Gastroesophageal sphincter (tissue), 4 donors: ENCODE data around the gene SLC37A1. TPM values are rescaled to one million over a fixed set of nuclear protein-coding genes. Genes with fewer than 3 reads are reported as not detected.

Experiments
- ATAC-seq: fragments of 150-250 bp; one replicate; pipeline ENCODE4 v1.9.1; 2016; ENCODE audit warnings: mild to moderate bottlenecking, moderate library complexity
- H3K27ac ChIP-seq, 4 donors: fragments of 200-600 bp; sonication (generic) in 3 of 4; 1 replicate in 3 of 4; 2 replicates in 1 of 4; pipeline ENCODE4 v1.5.1; 2016 to 2019
- H3K27me3 ChIP-seq: fragments of 200-600 bp; sonication (generic); one replicate; pipeline ENCODE4 v1.5.1; 2019
- H3K36me3 ChIP-seq, 2 donors: fragments of 200-600 bp; sonication (generic); one replicate each; pipeline ENCODE4 v1.5.1; 2019; ENCODE audit warnings: control low read depth in 1 of 2
- H3K4me1 ChIP-seq, 3 donors: fragments of 200-600 bp; sonication (generic); 1 replicate in 2 of 3; 2 replicates in 1 of 3; pipeline ENCODE4 v1.5.1; 2016 to 2019; ENCODE audit warnings: control low read depth in 2 of 3
- H3K4me3 ChIP-seq, 2 donors: fragments of 200-600 bp; sonication (generic); one replicate each; pipeline ENCODE4 v1.5.1; 2019; ENCODE audit warnings: mild to moderate bottlenecking in 1 of 2, moderate library complexity in 1 of 2
- H3K9me3 ChIP-seq, 3 donors: fragments of 200-600 bp; sonication (generic); one replicate each; pipeline ENCODE4 v1.5.1; 2017 to 2019; ENCODE audit warnings: control low read depth in 2 of 3
- CTCF ChIP-seq, 4 experiments: fragments of 200-600 bp in 2 of 4; fragments of 450-650 bp in 2 of 4; sonication (generic) in 1 of 4; IDR thresholded peaks; one replicate each; pipeline ENCODE4 v1.5.1; 2017 to 2019; ENCODE audit warnings: antibody characterized with exemption in 4 of 4, mild to moderate bottlenecking in 2 of 4, moderate library complexity in 2 of 4
- EP300 ChIP-seq: sonication (generic); formaldehyde crosslinking; IDR thresholded peaks from one replicate; pipeline ENCODE4 v1.6.1; 2017; ENCODE audit warnings: antibody characterized with exemption, mild to moderate bottlenecking
- POLR2A ChIP-seq, 2 donors: fragments of 450-650 bp; IDR thresholded peaks; one replicate each; pipeline ENCODE4 v1.6.1; 2017; ENCODE audit warnings: antibody characterized with exemption in 2 of 2, mild to moderate bottlenecking in 2 of 2, moderate library complexity in 1 of 2
- POLR2AphosphoS5 ChIP-seq: sonication (generic); formaldehyde crosslinking; IDR thresholded peaks from one replicate; pipeline ENCODE4 v1.6.1; 2017; ENCODE audit warnings: antibody characterized with exemption
- WGBS, 2 donors: methylation state at CpG; one replicate each; pipeline ENCODE4 v1.1.5; 2018; ENCODE audit warnings: low coverage in 1 of 2; 5-methylcytosine and 5-hydroxymethylcytosine counted together
- total RNA-seq, 4 donors: library from RNA; depleted of rRNA; stranded (reverse); fragments of >200 nt; gene quantifications; one replicate each; pipeline ENCODE4 v1.1.0, GENCODE V29; 2016

The SLC37A1 gene
- 1 to 10 TPM; 3.7 to 7.8 (median 4.3) TPM for total RNA-seq

GRCh38 chr21:42513151-42513984 lies at the start of gene SLC37A1:
Gene SLC37A1, plus strand, starts transcription at chr21:42513852. Its CDS starts 4,603 bp downstream, at chr21:42518455.
- WGBS, 2 donors = 90 to 100% methylated on average over 3 to 5 of the region's 88 CpGs
- Histone ChIP-seq H3K4me3 (peak within 1 kb of the TSS; percentile 61 to 86), H3K9me3 (no peaks in the 10 kb centered on the region), H3K27ac (peak within 1 kb of the TSS in 3 of 4 donors; percentile 74 to 80 (median 79)), H3K36me3 (peaks cover 0 to 4% of the 10 kb centered on the region in 2 donors), H3K27me3 (no peaks in the 10 kb centered on the region), H3K4me1 (peaks cover 0 to 27% (median 3%) of the 10 kb centered on the region in 3 donors)
- ATAC-seq = peak; percentile 66
- TF ChIP-seq POLR2A (IDR thresholded peaks at IDR 0.05) (no peak), CTCF (IDR thresholded peaks at IDR 0.05) (no peak), POLR2AphosphoS5 (no peak)

GRCh38 chr21:42463861-42464515 lies 49.7 kb upstream of the SLC37A1 start:
- no peaks in the 10 kb centered on the region for H3K27me3 ChIP-seq
- H3K36me3 ChIP-seq = no peaks in the 10 kb centered on the region
- no peak for TF ChIP-seq POLR2A (IDR thresholded peaks at IDR 0.05)
- no peak for TF ChIP-seq CTCF (IDR thresholded peaks at IDR 0.05)
- no peak for TF ChIP-seq POLR2AphosphoS5
- TF ChIP-seq EP300 = no peak
- H3K9me3 ChIP-seq = no peaks in the 10 kb centered on the region
- peak; percentile 58 for ATAC-seq
- no peak overlapping the region for H3K27ac ChIP-seq
- peaks cover 0 to 13% (median 0%) of the 10 kb centered on the region in 3 donors for H3K4me1 ChIP-seq
- no peak overlapping the region for H3K4me3 ChIP-seq
- 70 to 88% methylated on average over 16 to 17 of the region's 17 CpGs for WGBS, 2 donors

- TF ChIP-seq POLR2A (IDR thresholded peaks at IDR 0.05) (no peak), POLR2AphosphoS5 (no peak), CTCF (IDR thresholded peaks at IDR 0.05) (no peak), EP300 (no peak)
- ATAC-seq = peak; percentile 10
These were observed 48.4 kb upstream of the SLC37A1 start for GRCh38 chr21:42465008-42465802.

DNA sequence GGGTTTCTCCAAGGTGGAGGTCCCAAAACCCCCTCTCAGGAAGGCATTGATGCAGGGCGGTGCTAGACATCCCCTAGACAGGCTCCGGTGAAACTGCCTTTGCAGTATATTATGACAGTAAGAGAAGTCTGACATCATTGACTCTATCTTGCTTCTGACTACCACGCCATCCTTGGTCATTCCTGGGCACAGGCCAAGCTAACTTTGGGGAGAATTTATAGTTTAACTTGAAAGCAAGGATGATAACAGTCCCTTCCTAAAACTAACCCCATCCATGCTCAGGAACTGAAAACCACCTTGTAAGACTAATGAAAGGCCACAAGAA lies 47.9 kb upstream of the SLC37A1 start:
- TF ChIP-seq POLR2A (IDR thresholded peaks at IDR 0.05) (no peak), CTCF (IDR thresholded peaks at IDR 0.05) (no peak), EP300 (no peak), POLR2AphosphoS5 (no peak)
- H3K36me3 ChIP-seq = no peaks in the 10 kb centered on the region
- H3K4me3 ChIP-seq = no peak overlapping the region
- no peaks in the 10 kb centered on the region for H3K27me3 ChIP-seq
- peaks cover 0 to 13% (median 0%) of the 10 kb centered on the region in 3 donors for H3K4me1 ChIP-seq
- H3K9me3 ChIP-seq = no peaks in the 10 kb centered on the region
- WGBS, 2 donors = 75% methylated on average over 3 of the region's 3 CpGs; no CpG with 5 or more reads in 1 of the 2 donors
- no peak for ATAC-seq
- no peak overlapping the region for H3K27ac ChIP-seq

More at GRCh38 chr21:42465008-42465802, 48.4 kb upstream of the SLC37A1 start:
- Histone ChIP-seq H3K27me3 (no peaks in the 10 kb centered on the region), H3K27ac (no peak overlapping the region), H3K36me3 (no peaks in the 10 kb centered on the region), H3K4me1 (peaks cover 0 to 13% (median 0%) of the 10 kb centered on the region in 3 donors), H3K9me3 (no peaks in the 10 kb centered on the region), H3K4me3 (no peak overlapping the region)
- WGBS, 2 donors = 41 to 52% methylated on average over 5 to 7 of the region's 8 CpGs
